HCT116 (cell line): ENCODE measurements around the gene PPP1R16B.

Experiments
- CTCF ChIP-seq, 3 experiments: fragments of 200-600 bp in 1 of 3; sonication (generic) in 1 of 3; IDR thresholded peaks in 2 of 3; conservative IDR thresholded peaks in 1 of 3; 2 replicates each; pipeline ENCODE4 v1.5.1; 2012 to 2017; ENCODE audit warnings: low read depth in 2 of 3, low read length in 2 of 3, antibody characterized with exemption in 1 of 3, borderline replicate concordance in 1 of 3, control low read depth in 1 of 3, mild to moderate bottlenecking in 1 of 3, mixed read lengths in 1 of 3, mixed run types in 1 of 3, moderate library complexity in 1 of 3; ENCODE audit not compliant: insufficient read depth in 1 of 3
- EZH2phosphoT487 ChIP-seq: fragments of 200-600 bp; IDR thresholded peaks from 2 replicates; pipeline ENCODE4 v1.6.1; 2018; ENCODE audit warnings: antibody characterized with exemption, borderline replicate concordance
- POLR2AphosphoS5 ChIP-seq: IDR thresholded peaks from 2 replicates; pipeline ENCODE4 v1.6.1; 2011; ENCODE audit warnings: mild to moderate bottlenecking, low read depth, low read length, moderate library complexity
- RAD21 ChIP-seq: IDR thresholded peaks from 2 replicates; pipeline ENCODE4 v1.6.1; 2012; ENCODE audit warnings: low read depth, mild to moderate bottlenecking
- ZNF274 ChIP-seq: fragments of 200-500 bp; sonication (Bioruptor generic); IDR thresholded peaks from 2 replicates; pipeline ENCODE4 v1.6.1; 2014; ENCODE audit warnings: mild to moderate bottlenecking, low read depth, low read length, inconsistent platforms

- no peak for TF ChIP-seq POLR2AphosphoS5
- no peak for TF ChIP-seq CTCF (IDR thresholded peaks at IDR 0.05 in 2 of 3, conservative IDR thresholded peaks at IDR 0.05 in 1 of 3; ENCODE audit: borderline replicate concordance in 1 of 3, insufficient read depth in 1 of 3, low read depth in 2 of 3, low read length in 2 of 3)
- TF ChIP-seq EZH2phosphoT487: no peak
- no peak for TF ChIP-seq ZNF274
- TF ChIP-seq RAD21: no peak
These were observed 156.1 kb downstream of the PPP1R16B start for GRCh38 chr20:38961530-38962043.
